Cerebellar nuclear complex (tissue), 1 donor: ENCODE measurements around the gene KHSRP.
A peak's percentile ranks its signal among the peaks of the same experiment; 100 is the strongest.
"Not testable (repeated sequence)": the region's sequence is repeated elsewhere in the genome, so short reads cannot be mapped to it uniquely, and the experiment has no call there.

Source experiments
- DNase-seq, 2 experiments: peaks; one replicate each; lab custom pipeline; 2025; lab: John Stamatoyannopoulos, UW

The KHSRP gene

GRCh38 chr19:6451583-6452222, 27.1 kb upstream of the KHSRP start:
- DNase-seq, result no peak

GRCh38 chr19:6450166-6450565, 25.6 kb upstream of the KHSRP start:
- no peak for DNase-seq

GRCh38 chr19:6448045-6448444, 23.4 kb upstream of the KHSRP start:
- no peak for DNase-seq

GRCh38 chr19:6446452-6446851, 21.8 kb upstream of the KHSRP start:
- DNase-seq, result no peak

- no peak for DNase-seq
Measured at GRCh38 chr19:6443986-6444385, 19.4 kb upstream of the KHSRP start.

- DNase-seq, result no peak
Measured at GRCh38 chr19:6442087-6442688, 17.6 kb upstream of the KHSRP start.

GRCh38 chr19:6440905-6441304, 16.3 kb upstream of the KHSRP start:
- DNase-seq, result no peak

GRCh38 chr19:6439743-6440142, 15.1 kb upstream of the KHSRP start:
- no peak for DNase-seq

- no peak for DNase-seq
Measured at GRCh38 chr19:6433663-6434062, 9.1 kb upstream of the KHSRP start, which contains the start of gene SLC25A41. Gene SLC25A41 (minus strand): TSS chr19:6433763. CDS start chr19:6433693, 70 bp downstream.

- no peak for DNase-seq
Measured at GRCh38 chr19:6433165-6433564, 8.6 kb upstream of the KHSRP start.

- no peak for DNase-seq
Measured at GRCh38 chr19:6431891-6432290, 7.3 kb upstream of the KHSRP start.

- no peak for DNase-seq
Measured at GRCh38 chr19:6429419-6430221, 5.0 kb upstream of the KHSRP start.

GRCh38 chr19:6428692-6429418, 4.2 kb upstream of the KHSRP start:
- not testable (repeated sequence) for DNase-seq

GRCh38 chr19:6427131-6427530, 2.5 kb upstream of the KHSRP start:
- no peak for DNase-seq

- DNase-seq, result no peak
Measured at GRCh38 chr19:6425732-6426620, 1.4 kb upstream of the KHSRP start.

- DNase-seq, result peak; percentile 100
Measured at GRCh38 chr19:6424939-6425731, 524 bp upstream of the KHSRP start.

- no peak for DNase-seq
Measured at GRCh38 chr19:6423499-6424194, 964 bp downstream of the KHSRP start.

GRCh38 chr19:6421075-6422014, 3.3 kb downstream of the KHSRP start:
- no peak for DNase-seq

GRCh38 chr19:6418562-6418932, 6.1 kb downstream of the KHSRP start:
- no peak for DNase-seq
